Suppressor macrophage (primary cell): ENCODE data around the gene ZBTB5.
"Not testable (repeated sequence)": the region's sequence is repeated elsewhere in the genome, so short reads cannot be mapped to it uniquely, and the experiment has no call there.

Experiments
- DNase-seq, 4 experiments: peaks; one replicate each; pipeline ENCODE4 v3.0.0-alpha.2; 2020 to 2022

The ZBTB5 gene

GRCh38 chr9:37405350-37405749, 59.9 kb downstream of the ZBTB5 start:
- no peak for DNase-seq

- no peak for DNase-seq
Observed at GRCh38 chr9:37404590-37404989, 60.7 kb downstream of the ZBTB5 start.

- DNase-seq, result no peak
Observed at GRCh38 chr9:37399336-37399735, 65.9 kb downstream of the ZBTB5 start.

GRCh38 chr9:37398464-37399025, 66.7 kb downstream of the ZBTB5 start:
- DNase-seq, result no peak

DNA sequence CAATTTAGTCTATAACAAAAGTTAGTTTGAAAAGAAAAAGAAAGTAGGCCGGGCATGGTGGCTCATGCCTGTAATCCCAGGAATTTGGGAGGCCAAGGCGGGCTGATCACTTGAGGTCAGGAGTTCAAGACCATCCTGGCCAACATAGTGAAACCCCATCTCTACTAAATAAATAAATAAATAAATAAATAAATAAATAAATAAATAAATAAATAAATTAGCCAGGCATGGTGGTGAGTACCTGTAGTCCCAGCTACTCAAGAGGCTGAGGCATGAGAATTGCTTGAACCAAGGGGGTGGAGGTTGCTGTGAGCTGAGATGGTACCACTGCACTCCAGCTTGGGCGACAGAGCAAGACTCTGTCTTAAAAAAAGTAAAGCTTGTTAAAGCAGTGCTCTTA, 67.3 kb downstream of the ZBTB5 start:
- DNase-seq, result not testable (repeated sequence)

DNA sequence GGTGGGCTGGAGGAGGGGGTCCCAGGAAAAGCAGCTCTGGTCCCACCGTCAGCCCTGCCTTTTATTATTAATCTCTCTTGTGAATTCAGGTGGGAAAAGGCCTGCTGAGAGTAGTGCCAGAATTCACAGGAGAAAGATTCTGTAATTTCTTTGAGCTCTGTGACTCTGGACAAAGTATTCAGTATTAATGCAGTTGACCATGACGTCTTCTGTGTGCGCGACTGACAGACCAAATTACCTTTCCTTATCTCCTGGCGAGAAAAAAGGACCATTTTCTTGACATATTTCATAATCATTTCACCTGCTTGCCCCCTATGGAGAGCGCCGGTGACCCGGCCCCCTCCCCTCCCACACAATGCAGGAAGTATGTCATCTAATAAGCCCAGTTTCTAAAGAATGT, 69.6 kb downstream of the ZBTB5 start:
- no peak for DNase-seq

GRCh38 chr9:37395229-37395628, 70.0 kb downstream of the ZBTB5 start:
- no peak for DNase-seq

GRCh38 chr9:37392272-37392671, 73.0 kb downstream of the ZBTB5 start:
- DNase-seq, result no peak

- DNase-seq, result peak in 3 of 4 experiments; percentile 8 to 10 (median 9)
Observed at GRCh38 chr9:37390759-37391158, 74.5 kb downstream of the ZBTB5 start.
